Breast epithelium (tissue), 4 donors: ENCODE results near the gene DNAJC8. TPM values are rescaled to one million over a fixed set of nuclear protein-coding genes. Genes with fewer than 3 reads are reported as not detected.
A peak's percentile ranks its signal among the peaks of the same experiment; 100 is the strongest.

Experiments used
- DNase-seq, 2 donors: peaks; one replicate each; pipeline ENCODE4 v3.0.0-alpha.2; 2019; ENCODE audit warnings: low spot score in 2 of 2
- H3K27ac ChIP-seq, 2 donors: fragments of 200-600 bp; sonication (generic) in 1 of 2; one replicate each; pipeline ENCODE4 v1.5.1; 2016 to 2019; ENCODE audit warnings: mild to moderate bottlenecking in 1 of 2
- H3K27me3 ChIP-seq, 2 donors: fragments of 200-600 bp; sonication (generic) in 1 of 2; one replicate each; pipeline versions ENCODE4 v1.5.1 to v1.6.0; 2017 to 2019; ENCODE audit warnings: control low read depth in 1 of 2, mild to moderate bottlenecking in 1 of 2
- H3K36me3 ChIP-seq: fragments of 200-600 bp; one replicate; pipeline ENCODE4 v1.5.1; 2019
- H3K4me1 ChIP-seq, 2 donors: fragments of 200-600 bp; sonication (generic); one replicate each; pipeline ENCODE4 v1.5.1; 2016 to 2019; ENCODE audit warnings: control low read depth in 1 of 2
- H3K4me3 ChIP-seq, 3 donors: fragments of 200-600 bp; sonication (generic); 1 replicate in 2 of 3; 2 replicates in 1 of 3; pipeline ENCODE4 v1.5.1; 2016 to 2019; ENCODE audit warnings: mild to moderate bottlenecking in 3 of 3, moderate library complexity in 2 of 3
- H3K9me3 ChIP-seq, 2 donors: fragments of 200-600 bp; sonication (generic) in 1 of 2; one replicate each; pipeline ENCODE4 v1.5.1; 2016 to 2019; ENCODE audit warnings: control low read depth in 1 of 2
- POLR2A ChIP-seq: fragments of 450-650 bp; IDR thresholded peaks from one replicate; pipeline ENCODE4 v1.6.1; 2016; ENCODE audit warnings: antibody characterized with exemption, mild to moderate bottlenecking, moderate library complexity
- POLR2AphosphoS5 ChIP-seq, 3 donors: sonication (generic); formaldehyde crosslinking; IDR thresholded peaks; one replicate each; pipeline ENCODE4 v1.6.1; 2017; ENCODE audit warnings: antibody characterized with exemption in 3 of 3
- intact Hi-C: fragments of 100-400 bp; cut with DNase I; formaldehyde crosslinking; loops from one replicate; pipeline ENCODE4 v1.15.1; 2023; ENCODE audit warnings: low total_unique reads
- total RNA-seq, 3 donors: library from RNA; depleted of rRNA; stranded (reverse); fragments of >200 nt; gene quantifications; one replicate each; pipeline ENCODE4 v1.1.0, GENCODE V29; 2016
- TF ChIP-seq, protein P1 (sequence below), 3 donors: fragments of 450-650 bp; IDR thresholded peaks; one replicate each; pipeline ENCODE4 v1.5.1; 2016 to 2017; ENCODE audit warnings: antibody characterized with exemption in 3 of 3, mild to moderate bottlenecking in 3 of 3, moderate library complexity in 3 of 3

The DNAJC8 gene
- total RNA-seq, 3 donors from 2014 or later: 67.8 to 76.4 (median 75.4) TPM

DNA sequence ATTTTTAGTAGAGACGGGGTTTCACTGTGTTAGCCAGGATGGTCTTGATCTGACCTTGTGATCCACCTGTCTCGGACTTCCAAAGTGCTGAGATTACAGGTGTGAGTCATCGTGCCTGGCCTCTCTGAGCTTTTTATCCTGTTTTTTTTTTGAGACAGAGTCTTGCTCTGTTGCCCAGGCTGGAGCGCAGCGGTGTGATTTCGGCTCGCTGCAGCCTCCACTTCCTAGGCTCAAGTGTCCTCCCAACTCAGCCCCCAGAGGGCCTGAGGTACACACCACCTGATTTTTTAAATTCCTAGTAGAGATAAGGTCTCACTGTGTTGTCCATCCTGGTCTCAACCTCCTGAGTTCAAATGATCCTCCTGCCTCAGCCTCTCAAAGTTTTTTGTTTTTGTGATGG, 46.9 kb upstream of the DNAJC8 start:
- H3K4me1 ChIP-seq: no peaks in the 10 kb centered on the region
- peak overlapping the region in 1 of 2 donors; percentile 75 for H3K27ac ChIP-seq
- H3K27me3 ChIP-seq: no peaks in the 10 kb centered on the region
- intact Hi-C loops: no loop called here
- TF ChIP-seq POLR2AphosphoS5 (IDR thresholded peaks at IDR 0.05) (no peak), POLR2A (no peak)
- TF ChIP-seq, protein P1, sequence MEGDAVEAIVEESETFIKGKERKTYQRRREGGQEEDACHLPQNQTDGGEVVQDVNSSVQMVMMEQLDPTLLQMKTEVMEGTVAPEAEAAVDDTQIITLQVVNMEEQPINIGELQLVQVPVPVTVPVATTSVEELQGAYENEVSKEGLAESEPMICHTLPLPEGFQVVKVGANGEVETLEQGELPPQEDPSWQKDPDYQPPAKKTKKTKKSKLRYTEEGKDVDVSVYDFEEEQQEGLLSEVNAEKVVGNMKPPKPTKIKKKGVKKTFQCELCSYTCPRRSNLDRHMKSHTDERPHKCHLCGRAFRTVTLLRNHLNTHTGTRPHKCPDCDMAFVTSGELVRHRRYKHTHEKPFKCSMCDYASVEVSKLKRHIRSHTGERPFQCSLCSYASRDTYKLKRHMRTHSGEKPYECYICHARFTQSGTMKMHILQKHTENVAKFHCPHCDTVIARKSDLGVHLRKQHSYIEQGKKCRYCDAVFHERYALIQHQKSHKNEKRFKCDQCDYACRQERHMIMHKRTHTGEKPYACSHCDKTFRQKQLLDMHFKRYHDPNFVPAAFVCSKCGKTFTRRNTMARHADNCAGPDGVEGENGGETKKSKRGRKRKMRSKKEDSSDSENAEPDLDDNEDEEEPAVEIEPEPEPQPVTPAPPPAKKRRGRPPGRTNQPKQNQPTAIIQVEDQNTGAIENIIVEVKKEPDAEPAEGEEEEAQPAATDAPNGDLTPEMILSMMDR (IDR thresholded peaks at IDR 0.05): no peak
- H3K36me3 ChIP-seq: peaks cover 5% of the 10 kb centered on the region
- DNase-seq: no peak
- no peak overlapping the region for H3K4me3 ChIP-seq
- H3K9me3 ChIP-seq: no peaks in the 10 kb centered on the region

DNA sequence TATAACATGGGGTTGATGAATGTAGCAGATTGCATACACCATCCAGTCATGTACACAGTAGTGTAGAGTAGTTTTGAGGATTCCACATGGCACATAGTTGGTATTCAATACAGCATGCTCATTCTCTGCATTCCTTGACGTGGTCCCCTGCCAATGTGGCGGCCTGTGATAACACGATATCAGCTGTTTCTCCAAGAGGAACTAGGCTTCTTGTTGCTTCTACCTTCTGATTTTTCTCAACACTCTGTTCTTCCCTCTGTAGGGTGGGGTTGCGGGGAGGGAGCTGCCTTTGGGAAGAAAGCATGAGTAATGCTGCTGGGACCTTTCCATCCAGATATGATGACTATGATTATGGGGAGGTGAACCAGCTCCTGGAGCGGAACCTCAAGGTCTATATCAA, 45.9 kb upstream of the DNAJC8 start:
- no peak overlapping the region for H3K4me3 ChIP-seq
- TF ChIP-seq POLR2A: no peak
- TF ChIP-seq, protein P1 (IDR thresholded peaks at IDR 0.05): no peak
- no peak for TF ChIP-seq POLR2AphosphoS5 (IDR thresholded peaks at IDR 0.05)
- H3K9me3 ChIP-seq: no peaks in the 10 kb centered on the region
- intact Hi-C loops: no loop called here
- DNase-seq: no peak
- no peaks in the 10 kb centered on the region for H3K27me3 ChIP-seq
- peak overlapping the region in 1 of 2 donors; percentile 75 for H3K27ac ChIP-seq
- H3K4me1 ChIP-seq: no peaks in the 10 kb centered on the region
- peaks cover 5% of the 10 kb centered on the region for H3K36me3 ChIP-seq

DNA sequence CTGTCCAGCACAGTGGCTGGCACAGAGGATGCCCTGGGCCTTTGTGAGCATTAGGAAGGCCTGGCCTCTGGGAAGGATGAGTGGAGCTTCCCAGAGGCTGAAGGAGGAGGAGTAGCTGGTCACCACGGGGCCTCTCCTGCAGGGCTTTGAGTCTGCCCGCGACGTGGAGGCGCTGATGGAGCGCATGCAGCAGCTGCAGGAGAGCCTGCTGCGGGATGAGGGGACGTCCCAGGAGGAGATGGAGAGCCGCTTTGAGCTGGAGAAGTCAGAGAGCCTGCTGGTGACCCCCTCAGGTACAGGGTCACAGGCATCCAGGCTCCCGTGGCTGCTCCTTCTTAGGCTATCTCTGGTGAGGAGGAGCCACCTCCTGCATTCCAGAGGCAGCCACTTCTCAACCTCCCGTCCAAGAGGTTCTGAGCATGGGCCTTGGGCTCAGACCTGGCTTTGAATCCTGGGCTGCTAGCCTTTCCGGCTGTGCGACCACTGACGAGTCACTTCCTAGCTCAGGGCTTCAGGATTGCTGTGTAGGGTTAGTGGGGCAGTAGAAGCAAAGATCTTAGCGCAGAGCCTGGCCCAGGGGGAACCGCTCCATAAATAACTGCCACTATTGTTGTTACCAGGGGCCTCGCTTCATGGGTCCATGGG, 40.5 kb upstream of the DNAJC8 start:
- H3K36me3 ChIP-seq: peaks cover 3% of the 10 kb centered on the region
- H3K9me3 ChIP-seq: no peaks in the 10 kb centered on the region
- TF ChIP-seq POLR2A (no peak), POLR2AphosphoS5 (IDR thresholded peaks at IDR 0.05) (no peak)
- TF ChIP-seq, protein P1 (IDR thresholded peaks at IDR 0.05): no peak
- no peaks in the 10 kb centered on the region for H3K27me3 ChIP-seq
- no peak overlapping the region for H3K4me3 ChIP-seq
- intact Hi-C loops: loop anchor here (2.0 kb wide), 1 partner anchor 55 kb away; the partner anchor contains the start of gene MED18
- no peaks in the 10 kb centered on the region for H3K4me1 ChIP-seq
- DNase-seq: no peak
- no peak overlapping the region for H3K27ac ChIP-seq

DNA sequence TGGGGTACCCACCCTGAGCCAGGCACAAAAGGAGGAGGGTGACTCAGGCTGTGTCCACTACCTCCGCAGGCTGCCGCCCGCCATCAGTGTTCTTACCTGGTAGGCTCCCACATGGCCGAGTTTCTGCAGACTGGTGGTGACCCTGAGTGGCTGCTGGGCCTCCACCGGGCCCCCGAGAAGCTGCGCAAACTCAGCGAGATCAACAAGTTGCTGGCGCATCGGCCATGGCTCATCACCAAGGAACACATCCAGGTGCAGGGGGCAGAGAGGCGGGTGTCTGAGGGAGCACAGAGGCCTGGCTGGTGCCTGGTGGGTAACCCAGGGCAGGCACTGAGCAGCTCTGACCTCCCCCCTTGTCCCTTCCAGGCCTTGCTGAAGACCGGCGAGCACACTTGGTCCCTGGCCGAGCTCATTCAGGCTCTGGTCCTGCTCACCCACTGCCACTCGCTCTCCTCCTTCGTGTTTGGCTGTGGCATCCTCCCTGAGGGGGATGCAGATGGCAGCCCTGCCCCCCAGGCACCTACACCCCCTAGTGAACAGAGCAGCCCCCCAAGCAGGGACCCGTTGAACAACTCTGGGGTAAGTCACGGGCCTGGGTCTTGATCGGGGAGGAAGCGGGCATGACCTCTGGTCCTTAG, 39.5 kb upstream of the DNAJC8 start:
- H3K4me3 ChIP-seq: no peak overlapping the region
- H3K27ac ChIP-seq: no peak overlapping the region
- peaks cover 0 to 3% of the 10 kb centered on the region in 2 donors for H3K4me1 ChIP-seq
- DNase-seq: no peak
- intact Hi-C loops: loop anchor here (2.0 kb wide), 1 partner anchor 56 kb away; the partner anchor contains the start of gene MED18
- no peaks in the 10 kb centered on the region for H3K9me3 ChIP-seq
- no peaks in the 10 kb centered on the region for H3K27me3 ChIP-seq
- TF ChIP-seq, protein P1 (IDR thresholded peaks at IDR 0.05): no peak
- no peak for TF ChIP-seq POLR2A
- no peak for TF ChIP-seq POLR2AphosphoS5 (IDR thresholded peaks at IDR 0.05)
- peaks cover 3% of the 10 kb centered on the region for H3K36me3 ChIP-seq

DNA sequence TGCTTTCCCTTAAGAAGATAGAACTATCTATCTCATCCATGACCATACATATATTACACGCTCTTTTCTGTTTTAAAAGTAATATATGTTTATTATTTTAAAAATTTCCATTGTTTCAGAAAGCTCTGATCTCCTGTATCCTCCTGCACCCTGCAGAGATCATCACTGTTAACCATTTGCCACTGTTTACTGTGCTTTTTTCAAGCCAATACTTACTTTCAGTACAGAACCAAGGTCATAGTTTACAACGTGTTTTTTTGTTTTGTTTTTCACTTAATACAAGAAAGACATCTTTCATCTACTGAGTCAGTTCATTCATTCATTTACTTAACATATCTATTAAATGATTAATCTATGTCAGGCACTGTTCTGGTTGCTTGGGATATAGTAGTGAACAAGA, 36.7 kb upstream of the DNAJC8 start:
- H3K27me3 ChIP-seq: no peaks in the 10 kb centered on the region
- no peak overlapping the region for H3K4me3 ChIP-seq
- H3K4me1 ChIP-seq: peaks cover 0 to 5% of the 10 kb centered on the region in 2 donors
- TF ChIP-seq, protein P1 (IDR thresholded peaks at IDR 0.05): no peak
- TF ChIP-seq POLR2AphosphoS5 (IDR thresholded peaks at IDR 0.05): no peak
- no peak for TF ChIP-seq POLR2A
- H3K27ac ChIP-seq: no peak overlapping the region
- H3K36me3 ChIP-seq: peaks cover 3% of the 10 kb centered on the region
- H3K9me3 ChIP-seq: no peaks in the 10 kb centered on the region
- no peak for DNase-seq
- intact Hi-C loops: no loop called here
